ENCODE results near the gene CAV2.

CAV2 gene

DNA sequence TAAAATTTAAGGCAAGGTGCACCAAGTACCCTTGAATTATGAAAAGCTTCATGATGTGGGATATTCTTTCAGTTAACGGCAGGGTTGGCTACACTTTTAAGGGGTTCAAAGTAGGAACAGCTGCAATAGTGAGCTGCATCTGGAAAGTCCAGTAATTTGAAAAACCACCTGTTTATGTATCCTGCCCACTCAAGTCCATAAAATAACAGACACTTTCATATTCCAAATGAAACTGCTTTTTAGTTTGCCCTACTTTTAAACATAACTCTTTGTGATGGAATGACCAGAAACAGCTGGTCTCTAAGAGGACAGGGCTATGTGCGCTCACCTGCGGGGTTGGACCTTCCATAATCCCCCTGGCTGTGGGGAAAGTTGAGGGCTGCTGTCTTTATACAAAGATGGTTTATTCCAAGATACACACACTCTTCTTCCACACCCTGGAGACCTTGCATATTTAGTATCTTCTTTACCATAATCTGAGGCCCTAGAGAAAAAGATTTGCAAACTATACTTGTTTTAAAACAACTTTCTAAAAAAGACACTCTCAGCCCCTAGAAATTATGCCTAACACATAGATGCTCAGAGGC is 32.7 kb downstream of the CAV2 start:
- TF ChIP-seq, protein P1, sequence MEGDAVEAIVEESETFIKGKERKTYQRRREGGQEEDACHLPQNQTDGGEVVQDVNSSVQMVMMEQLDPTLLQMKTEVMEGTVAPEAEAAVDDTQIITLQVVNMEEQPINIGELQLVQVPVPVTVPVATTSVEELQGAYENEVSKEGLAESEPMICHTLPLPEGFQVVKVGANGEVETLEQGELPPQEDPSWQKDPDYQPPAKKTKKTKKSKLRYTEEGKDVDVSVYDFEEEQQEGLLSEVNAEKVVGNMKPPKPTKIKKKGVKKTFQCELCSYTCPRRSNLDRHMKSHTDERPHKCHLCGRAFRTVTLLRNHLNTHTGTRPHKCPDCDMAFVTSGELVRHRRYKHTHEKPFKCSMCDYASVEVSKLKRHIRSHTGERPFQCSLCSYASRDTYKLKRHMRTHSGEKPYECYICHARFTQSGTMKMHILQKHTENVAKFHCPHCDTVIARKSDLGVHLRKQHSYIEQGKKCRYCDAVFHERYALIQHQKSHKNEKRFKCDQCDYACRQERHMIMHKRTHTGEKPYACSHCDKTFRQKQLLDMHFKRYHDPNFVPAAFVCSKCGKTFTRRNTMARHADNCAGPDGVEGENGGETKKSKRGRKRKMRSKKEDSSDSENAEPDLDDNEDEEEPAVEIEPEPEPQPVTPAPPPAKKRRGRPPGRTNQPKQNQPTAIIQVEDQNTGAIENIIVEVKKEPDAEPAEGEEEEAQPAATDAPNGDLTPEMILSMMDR (IDR thresholded peaks at IDR 0.05; ENCODE audit: low read depth, low read length): no peak
- H3K4me1 ChIP-seq: no peaks in the 10 kb centered on the region
- H3K4me3 ChIP-seq (ENCODE audit: low read depth, low read length): no peak overlapping the region
- no peaks in the 10 kb centered on the region for H3K9me3 ChIP-seq
- no peaks in the 10 kb centered on the region for H3K36me3 ChIP-seq
- H3K27me3 ChIP-seq: peaks cover 10% of the 10 kb centered on the region
- DNase-seq: no peak

GRCh38 chr7:116534790-116535189 is 35.3 kb downstream of the CAV2 start:
- no peaks in the 10 kb centered on the region for H3K4me1 ChIP-seq
- no peak overlapping the region for H3K4me3 ChIP-seq (ENCODE audit: low read depth, low read length)
- no peaks in the 10 kb centered on the region for H3K9me3 ChIP-seq
- no peaks in the 10 kb centered on the region for H3K36me3 ChIP-seq
- TF ChIP-seq, protein P1 (IDR thresholded peaks at IDR 0.05; ENCODE audit: low read depth, low read length): no peak
- DNase-seq: no peak
- H3K27me3 ChIP-seq: peaks cover 5% of the 10 kb centered on the region; the same call in 1 of the 2 replicates

GRCh38 chr7:116535416-116535815 is 35.9 kb downstream of the CAV2 start:
- TF ChIP-seq, protein P1 (IDR thresholded peaks at IDR 0.05; ENCODE audit: low read depth, low read length): no peak
- H3K4me3 ChIP-seq (ENCODE audit: low read depth, low read length): no peak overlapping the region
- no peaks in the 10 kb centered on the region for H3K9me3 ChIP-seq
- H3K36me3 ChIP-seq: no peaks in the 10 kb centered on the region
- no peak for DNase-seq
- H3K27me3 ChIP-seq: peaks cover 5% of the 10 kb centered on the region; the same call in 1 of the 2 replicates
- H3K4me1 ChIP-seq: no peaks in the 10 kb centered on the region

DNA sequence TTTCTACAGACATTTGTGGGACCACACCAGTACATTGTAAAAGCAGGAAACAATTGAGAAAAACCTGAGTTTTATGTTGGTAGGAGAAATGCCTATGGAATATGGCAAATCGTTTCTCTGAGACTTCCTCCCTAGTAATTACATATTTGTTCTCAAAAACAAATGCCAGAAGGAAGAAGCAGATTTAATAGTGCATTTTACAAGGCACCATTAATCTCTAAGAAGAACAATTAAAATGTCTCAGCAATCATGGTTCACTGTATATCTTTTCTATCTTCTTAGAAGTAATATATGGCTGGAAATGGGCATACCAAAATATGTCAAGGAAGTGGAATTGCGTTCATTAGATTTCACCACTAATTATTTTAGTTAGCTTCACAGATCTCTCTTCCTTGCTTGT is 38.6 kb downstream of the CAV2 start:
- Histone ChIP-seq H3K4me1 (no peaks in the 10 kb centered on the region), H3K27me3 (no peaks in the 10 kb centered on the region), H3K4me3 (ENCODE audit: low read depth, low read length) (no peak overlapping the region), H3K36me3 (no peaks in the 10 kb centered on the region), H3K9me3 (no peaks in the 10 kb centered on the region)
- DNase-seq: no peak
- TF ChIP-seq, protein P1 (IDR thresholded peaks at IDR 0.05; ENCODE audit: low read depth, low read length): no peak

GRCh38 chr7:116539879-116540278 is 40.3 kb downstream of the CAV2 start:
- Histone ChIP-seq H3K4me3 (ENCODE audit: low read depth, low read length) (no peak overlapping the region), H3K27me3 (no peaks in the 10 kb centered on the region), H3K36me3 (no peaks in the 10 kb centered on the region), H3K9me3 (no peaks in the 10 kb centered on the region), H3K4me1 (no peaks in the 10 kb centered on the region)
- DNase-seq: no peak
- TF ChIP-seq, protein P1 (IDR thresholded peaks at IDR 0.05; ENCODE audit: low read depth, low read length): no peak

GRCh38 chr7:116540743-116541142 is 41.2 kb downstream of the CAV2 start:
- Histone ChIP-seq H3K27me3 (no peaks in the 10 kb centered on the region), H3K36me3 (no peaks in the 10 kb centered on the region), H3K9me3 (no peaks in the 10 kb centered on the region), H3K4me1 (no peaks in the 10 kb centered on the region), H3K4me3 (ENCODE audit: low read depth, low read length) (no peak overlapping the region)
- DNase-seq: no peak
- TF ChIP-seq, protein P1 (IDR thresholded peaks at IDR 0.05; ENCODE audit: low read depth, low read length): no peak

Data from BE2C (cell line).